SW 1271 (cell line): ENCODE data around the gene SLC5A1.
"Not testable (repeated sequence)": the region's sequence is repeated elsewhere in the genome, so short reads cannot be mapped to it uniquely, and the experiment has no call there.

Experiments used
- DNase-seq, 2 experiments: peaks; one replicate each; lab custom pipeline; 2025; lab: John Stamatoyannopoulos, UW

The SLC5A1 gene

GRCh38 chr22:32088084-32088483 is 45.0 kb downstream of the SLC5A1 start:
- DNase-seq = no peak

- no peak for DNase-seq
Measured at GRCh38 chr22:32097018-32097417, 54.0 kb downstream of the SLC5A1 start.

- no peak for DNase-seq
Measured at GRCh38 chr22:32097881-32098499, 54.9 kb downstream of the SLC5A1 start.

GRCh38 chr22:32100711-32101110 is 57.6 kb downstream of the SLC5A1 start:
- DNase-seq = no peak

DNA sequence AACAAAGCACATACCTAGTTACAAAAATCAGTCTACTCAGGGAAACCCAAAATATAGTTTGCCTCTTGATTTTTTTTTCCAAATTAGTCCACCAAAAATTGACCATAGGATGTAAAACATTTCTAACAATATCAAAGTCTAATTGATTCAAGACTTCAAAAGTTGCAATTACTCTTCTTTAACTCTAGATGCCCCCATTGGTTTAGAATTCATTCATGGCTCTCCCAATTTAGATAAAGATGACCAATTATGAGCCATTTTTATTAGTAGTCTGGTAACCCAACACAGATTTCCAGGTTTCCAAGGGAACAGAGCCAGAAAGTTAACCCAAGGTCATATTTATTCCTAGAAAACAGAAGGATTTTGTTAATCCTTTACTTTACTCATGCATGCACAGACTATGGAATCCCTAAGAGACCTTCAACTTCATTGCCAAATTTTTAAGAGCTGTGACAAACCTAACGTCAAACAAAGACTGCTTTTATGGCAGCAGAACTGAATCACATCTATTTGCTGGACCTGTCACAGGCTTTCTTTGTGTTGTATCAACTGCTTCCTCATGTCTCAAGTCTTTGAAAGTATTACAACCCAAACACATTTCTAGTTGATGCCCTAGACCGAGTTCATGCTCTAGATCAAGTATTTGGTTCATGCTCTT is 60.7 kb downstream of the SLC5A1 start:
- peak in 1 of 2 experiments; percentile 8 for DNase-seq

GRCh38 chr22:32106930-32107329 is 63.9 kb downstream of the SLC5A1 start:
- DNase-seq = no peak

- no peak for DNase-seq
Measured at GRCh38 chr22:32112380-32112779, 69.3 kb downstream of the SLC5A1 start.

GRCh38 chr22:32119568-32120235 is 76.6 kb downstream of the SLC5A1 start:
- DNase-seq = no peak

- no peak for DNase-seq
Measured at GRCh38 chr22:32120603-32121002, 77.5 kb downstream of the SLC5A1 start.

DNA sequence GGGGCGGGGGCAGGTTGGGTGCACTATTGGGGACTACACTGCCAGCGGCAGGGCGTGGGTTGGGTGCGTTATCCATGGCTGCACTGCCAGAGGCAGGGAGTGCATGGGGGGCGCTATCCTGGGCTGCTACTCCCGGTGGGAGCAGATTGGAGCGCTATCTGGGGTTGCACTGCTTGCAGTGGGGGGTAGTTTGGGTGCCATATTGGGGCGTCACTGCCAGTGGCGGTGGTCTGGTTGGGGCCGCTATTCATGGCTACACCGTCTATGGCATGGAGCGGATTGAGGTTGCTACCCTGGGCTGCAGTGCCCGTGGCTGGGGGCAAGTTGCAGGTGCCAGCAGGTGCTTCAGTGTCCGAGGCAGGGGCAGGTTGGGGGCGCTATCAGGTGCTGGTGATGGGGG is 79.8 kb downstream of the SLC5A1 start:
- DNase-seq = no peak

GRCh38 chr22:32123657-32124056 is 80.6 kb downstream of the SLC5A1 start:
- DNase-seq = no peak

DNA sequence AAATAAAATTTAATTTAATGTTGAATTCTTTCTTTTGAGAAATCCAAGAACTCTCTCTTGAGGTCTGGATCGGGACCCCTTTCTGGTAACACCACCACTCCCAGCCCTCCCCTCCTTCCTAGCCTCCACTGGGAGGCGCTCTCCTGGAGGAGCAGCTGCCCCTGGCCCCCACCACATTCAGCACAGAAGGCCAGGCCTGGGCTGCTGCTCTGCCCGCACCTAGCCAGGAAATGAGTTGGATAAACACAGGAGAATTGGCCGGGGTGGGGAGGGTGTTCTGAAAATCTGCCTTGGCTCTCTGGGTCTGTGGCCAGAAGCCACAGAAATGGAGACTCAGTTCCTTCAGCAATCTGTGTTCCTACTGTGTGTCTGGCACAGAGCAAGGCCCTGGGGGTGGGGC is 84.8 kb downstream of the SLC5A1 start:
- DNase-seq = no peak

DNA sequence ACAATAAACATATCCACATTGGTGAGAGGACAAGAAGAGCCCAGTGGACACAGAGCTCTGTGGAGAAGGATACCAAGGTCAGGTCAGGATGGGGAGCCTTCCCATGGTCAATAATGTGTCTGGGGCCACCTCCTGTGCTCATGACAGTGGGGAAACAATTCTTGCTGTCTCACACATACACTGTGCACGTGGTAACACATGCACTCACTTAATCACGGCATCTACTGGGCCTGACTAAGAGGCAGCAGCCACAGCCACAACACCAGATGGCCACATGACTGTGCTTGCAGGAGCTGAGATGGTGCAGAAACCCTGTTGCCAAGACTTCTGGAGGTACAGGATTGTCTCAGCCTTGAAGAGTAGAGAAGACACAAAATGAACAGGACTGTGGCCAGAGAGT is 87.4 kb downstream of the SLC5A1 start:
- DNase-seq = no peak

DNA sequence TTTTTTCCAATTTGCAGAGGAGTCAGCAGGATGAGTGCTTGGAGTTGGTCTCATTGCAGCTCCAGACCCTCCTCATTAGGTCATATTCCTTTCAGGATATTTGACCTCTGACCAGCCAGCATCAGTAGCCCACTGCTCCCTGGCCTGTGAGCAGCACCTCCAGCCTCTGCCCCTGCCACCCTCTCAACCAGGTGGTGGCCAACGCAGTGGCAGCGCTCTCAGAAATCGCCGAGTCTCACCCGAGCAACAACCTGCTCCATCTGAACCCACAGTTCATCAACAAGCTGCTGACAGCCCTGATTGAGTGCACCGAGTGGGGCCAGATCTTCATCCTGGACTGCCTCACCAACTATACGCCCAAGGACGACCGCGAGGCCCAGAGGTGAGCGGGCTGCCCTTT is 89.1 kb downstream of the SLC5A1 start:
- no peak for DNase-seq

- no peak for DNase-seq
Measured at GRCh38 chr22:32132783-32133182, 89.7 kb downstream of the SLC5A1 start.

GRCh38 chr22:32134796-32135195 is 91.7 kb downstream of the SLC5A1 start:
- DNase-seq = not testable (repeated sequence)

GRCh38 chr22:32135958-32136357 is 92.9 kb downstream of the SLC5A1 start:
- DNase-seq = peak; percentile 62 to 79

DNA sequence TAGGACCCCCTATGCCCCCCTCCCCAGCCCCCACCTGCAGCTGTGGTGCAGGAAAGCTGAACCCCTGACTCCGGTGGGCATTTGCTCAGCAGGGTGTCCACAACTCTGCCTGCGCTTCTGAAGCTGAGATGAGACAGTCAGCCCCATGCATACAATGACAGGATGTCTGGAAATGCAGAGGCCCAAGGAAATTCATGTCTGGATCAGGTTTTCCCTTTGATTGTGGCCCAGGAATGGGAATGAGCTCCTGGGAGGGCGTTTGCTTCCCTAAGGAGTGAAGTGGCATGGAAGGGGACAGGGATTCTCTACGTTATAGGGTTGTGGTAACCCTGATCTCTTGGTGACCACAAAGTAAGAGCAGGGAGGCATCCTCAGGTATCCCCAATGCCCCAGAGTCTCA is 93.8 kb downstream of the SLC5A1 start:
- not testable (repeated sequence) for DNase-seq

- DNase-seq = peak in 1 of 2 experiments; percentile 64
Measured at GRCh38 chr22:32137731-32138324, 94.8 kb downstream of the SLC5A1 start.

GRCh38 chr22:32138576-32138975 is 95.5 kb downstream of the SLC5A1 start:
- not testable (repeated sequence) for DNase-seq

GRCh38 chr22:32140688-32141087 is 97.6 kb downstream of the SLC5A1 start:
- not testable (repeated sequence) for DNase-seq

DNA sequence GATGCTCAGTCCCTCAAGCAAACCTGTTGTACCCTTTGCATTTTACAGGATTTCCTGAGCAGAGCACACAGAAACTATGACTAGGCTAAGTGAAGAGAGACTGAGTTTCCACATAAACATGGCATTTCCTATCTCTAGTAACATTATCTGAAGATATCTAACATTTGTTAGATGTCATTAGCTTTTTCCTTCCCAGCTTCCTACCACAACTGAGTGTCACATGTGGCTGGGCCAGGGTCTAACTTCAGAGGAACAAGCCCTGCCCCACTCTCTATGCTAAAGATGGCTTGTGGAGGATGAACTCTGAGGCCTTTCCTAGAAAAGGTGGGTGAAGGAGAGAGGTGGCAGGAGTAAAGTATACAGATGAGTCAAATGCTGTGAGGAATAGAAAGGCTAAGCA is 99.5 kb downstream of the SLC5A1 start:
- DNase-seq = no peak
